CD4-positive, CD25-positive, alpha-beta regulatory T cell (primary cell): ENCODE measurements around the gene GNG12. TPM values are rescaled to one million over a fixed set of nuclear protein-coding genes. Genes with fewer than 3 reads are reported as not detected.

Experiments used
- ATAC-seq, 2 donors: fragments of 150-1000 bp; cut with Tn5 transposase; one replicate each; pipeline ENCODE4 v1.10.0; 2021; ENCODE audit warnings: low read depth in 2 of 2, moderate number of reproducible peaks in 2 of 2, moderate library complexity in 1 of 2
- DNase-seq, 3 donors: peaks; one replicate each; pipeline versions ENCODE4 v3.0.0 to v3.0.0-alpha.2; 2012 to 2022; ENCODE audit warnings: mixed read lengths in 1 of 3
- H3K27ac ChIP-seq: one replicate; pipeline ENCODE4 v1.7.0; 2013; ENCODE audit warnings: mild to moderate bottlenecking, low read length; ENCODE audit not compliant: insufficient read depth, poor library complexity, severe bottlenecking
- H3K27me3 ChIP-seq: one replicate; pipeline ENCODE4 v1.7.0; 2013; ENCODE audit warnings: low read length; ENCODE audit not compliant: control insufficient read depth, insufficient read depth
- H3K36me3 ChIP-seq: one replicate; pipeline ENCODE4 v1.7.0; 2013; ENCODE audit warnings: mild to moderate bottlenecking, low read length, moderate library complexity; ENCODE audit not compliant: control insufficient read depth, insufficient read depth
- H3K4me1 ChIP-seq: 2 replicates; pipeline ENCODE4 v1.7.0; 2013; ENCODE audit warnings: mild to moderate bottlenecking, low read length; ENCODE audit not compliant: insufficient read depth, control insufficient read depth, poor library complexity, severe bottlenecking
- H3K4me3 ChIP-seq: one replicate; pipeline ENCODE4 v1.7.0; 2013; ENCODE audit warnings: low read depth, mild to moderate bottlenecking, low read length, moderate library complexity
- H3K9me3 ChIP-seq, 2 experiments: 1 replicate in 1 of 2; 2 replicates in 1 of 2; pipeline ENCODE4 v1.7.0; 2013; ENCODE audit warnings: low read length in 2 of 2, mild to moderate bottlenecking in 1 of 2, moderate library complexity in 1 of 2; ENCODE audit not compliant: control insufficient read depth in 2 of 2
- H3K27ac Mint-ChIP-seq, 3 donors: one replicate each; pipeline ENCODE4 v1.8.0; 2020 to 2022; ENCODE audit warnings: mild to moderate bottlenecking in 3 of 3, mixed read lengths in 3 of 3, moderate library complexity in 2 of 3
- H3K27me3 Mint-ChIP-seq: one replicate; pipeline ENCODE4 v1.8.0; 2022; ENCODE audit warnings: mild to moderate bottlenecking, mixed read lengths
- H3K36me3 Mint-ChIP-seq: one replicate; pipeline ENCODE4 v1.8.0; 2020; ENCODE audit warnings: mixed read lengths
- H3K4me1 Mint-ChIP-seq, 4 donors: one replicate each; pipeline ENCODE4 v1.8.0; 2020 to 2022; ENCODE audit warnings: mixed read lengths in 4 of 4, mild to moderate bottlenecking in 1 of 4
- H3K4me3 Mint-ChIP-seq, 4 donors: one replicate each; pipeline ENCODE4 v1.8.0; 2020 to 2022; ENCODE audit warnings: mild to moderate bottlenecking in 4 of 4, mixed read lengths in 4 of 4, moderate library complexity in 3 of 4
- H3K9me3 Mint-ChIP-seq, 7 donors: one replicate each; pipeline ENCODE4 v1.8.0; 2020 to 2022; ENCODE audit warnings: mixed read lengths in 7 of 7, mild to moderate bottlenecking in 3 of 7, moderate library complexity in 2 of 7
- polyA plus RNA-seq, 4 donors: library from polyadenylated mRNA; unstranded; fragments of 300-500 nt; fragmentation: Illumina TruSeq; gene quantifications; one replicate each; pipeline ENCODE4 v1.2.3, GENCODE V29; 2021
- total RNA-seq: library from RNA; stranded (reverse); gene quantifications from one replicate; pipeline ENCODE4 v1.2.3, GENCODE V29; 2022

Gene GNG12
- total and polyA plus RNA-seq, 5 donors from 2014 or later: not detected

- H3K4me1 ChIP-seq: no peaks in the 10 kb centered on the region
- no peaks in the 10 kb centered on the region for H3K4me1 Mint-ChIP-seq
- no peak overlapping the region for H3K27ac ChIP-seq
- no peaks in the 10 kb centered on the region for H3K9me3 ChIP-seq
- peaks cover 15% of the 10 kb centered on the region for H3K27me3 Mint-ChIP-seq
- no peak overlapping the region for H3K4me3 Mint-ChIP-seq
- no peaks in the 10 kb centered on the region for H3K36me3 Mint-ChIP-seq
- H3K36me3 ChIP-seq: no peaks in the 10 kb centered on the region
- DNase-seq (no peak), ATAC-seq (no peak)
- no peak overlapping the region for H3K27ac Mint-ChIP-seq
- H3K9me3 Mint-ChIP-seq: peaks cover 0 to 1% (median 0%) of the 10 kb centered on the region in 7 donors
- no peaks in the 10 kb centered on the region for H3K27me3 ChIP-seq
- no peak overlapping the region for H3K4me3 ChIP-seq
Observed at GRCh38 chr1:67789551-67789950, 43.7 kb downstream of the GNG12 start.

- DNase-seq (no peak), ATAC-seq (no peak)
- H3K9me3 Mint-ChIP-seq: peaks cover 0 to 1% (median 0%) of the 10 kb centered on the region in 7 donors
- H3K27ac Mint-ChIP-seq: no peak overlapping the region
- H3K4me3 Mint-ChIP-seq: no peak overlapping the region
- Histone ChIP-seq H3K27ac (no peak overlapping the region), H3K36me3 (no peaks in the 10 kb centered on the region), H3K9me3 (no peaks in the 10 kb centered on the region), H3K4me3 (no peak overlapping the region), H3K4me1 (no peaks in the 10 kb centered on the region), H3K27me3 (no peaks in the 10 kb centered on the region)
- no peaks in the 10 kb centered on the region for H3K36me3 Mint-ChIP-seq
- H3K27me3 Mint-ChIP-seq: peaks cover 9% of the 10 kb centered on the region
- no peaks in the 10 kb centered on the region for H3K4me1 Mint-ChIP-seq
Observed at GRCh38 chr1:67788904-67789303, 44.4 kb downstream of the GNG12 start.

DNA sequence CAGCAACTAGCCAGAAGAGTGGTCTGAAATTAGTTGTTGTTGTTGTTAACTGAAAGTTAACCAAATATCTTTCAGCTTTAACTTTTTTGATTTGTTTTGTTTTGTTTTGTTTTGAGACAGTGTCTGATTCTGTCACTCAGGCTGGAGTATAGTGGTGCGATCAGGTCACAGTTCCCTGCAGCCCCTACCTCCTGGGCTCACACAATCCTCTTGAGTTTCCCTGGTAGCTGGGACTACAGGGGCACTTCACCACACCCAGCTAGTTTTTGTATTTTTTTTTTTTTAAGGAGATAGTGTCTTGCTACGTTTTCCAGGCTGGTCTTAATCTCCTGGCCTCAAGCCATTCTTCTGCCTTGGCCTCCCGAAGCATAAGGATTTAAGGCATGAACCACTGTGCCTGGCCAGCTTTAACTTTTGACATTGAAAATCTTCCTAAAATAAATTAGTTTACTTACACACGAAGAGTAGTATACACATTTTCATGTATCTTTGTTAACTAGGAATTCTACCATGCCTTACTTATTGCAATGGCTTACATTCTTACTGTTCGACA, 45.0 kb downstream of the GNG12 start:
- DNase-seq: no peak
- no peaks in the 10 kb centered on the region for H3K9me3 ChIP-seq
- no peaks in the 10 kb centered on the region for H3K27me3 ChIP-seq
- Mint-ChIP-seq H3K27me3 (peaks cover 4% of the 10 kb centered on the region), H3K36me3 (no peaks in the 10 kb centered on the region), H3K27ac (no peak overlapping the region), H3K4me1 (no peaks in the 10 kb centered on the region), H3K9me3 (peaks cover 0 to 1% (median 0%) of the 10 kb centered on the region in 7 donors), H3K4me3 (no peak overlapping the region)
- H3K36me3 ChIP-seq: no peaks in the 10 kb centered on the region
- H3K4me1 ChIP-seq: no peaks in the 10 kb centered on the region
- no peak overlapping the region for H3K27ac ChIP-seq
- no peak overlapping the region for H3K4me3 ChIP-seq
- ATAC-seq: no peak

GRCh38 chr1:67787746-67788145, 45.5 kb downstream of the GNG12 start:
- no peaks in the 10 kb centered on the region for H3K9me3 ChIP-seq
- peaks cover 4% of the 10 kb centered on the region for H3K27me3 Mint-ChIP-seq
- H3K4me1 Mint-ChIP-seq: no peaks in the 10 kb centered on the region
- ATAC-seq (no peak), DNase-seq (no peak)
- no peak overlapping the region for H3K4me3 ChIP-seq
- no peaks in the 10 kb centered on the region for H3K4me1 ChIP-seq
- peaks cover 0 to 1% (median 0%) of the 10 kb centered on the region in 7 donors for H3K9me3 Mint-ChIP-seq
- no peaks in the 10 kb centered on the region for H3K27me3 ChIP-seq
- no peaks in the 10 kb centered on the region for H3K36me3 Mint-ChIP-seq
- H3K36me3 ChIP-seq: no peaks in the 10 kb centered on the region
- no peak overlapping the region for H3K27ac Mint-ChIP-seq
- H3K27ac ChIP-seq: no peak overlapping the region
- H3K4me3 Mint-ChIP-seq: no peak overlapping the region

DNA sequence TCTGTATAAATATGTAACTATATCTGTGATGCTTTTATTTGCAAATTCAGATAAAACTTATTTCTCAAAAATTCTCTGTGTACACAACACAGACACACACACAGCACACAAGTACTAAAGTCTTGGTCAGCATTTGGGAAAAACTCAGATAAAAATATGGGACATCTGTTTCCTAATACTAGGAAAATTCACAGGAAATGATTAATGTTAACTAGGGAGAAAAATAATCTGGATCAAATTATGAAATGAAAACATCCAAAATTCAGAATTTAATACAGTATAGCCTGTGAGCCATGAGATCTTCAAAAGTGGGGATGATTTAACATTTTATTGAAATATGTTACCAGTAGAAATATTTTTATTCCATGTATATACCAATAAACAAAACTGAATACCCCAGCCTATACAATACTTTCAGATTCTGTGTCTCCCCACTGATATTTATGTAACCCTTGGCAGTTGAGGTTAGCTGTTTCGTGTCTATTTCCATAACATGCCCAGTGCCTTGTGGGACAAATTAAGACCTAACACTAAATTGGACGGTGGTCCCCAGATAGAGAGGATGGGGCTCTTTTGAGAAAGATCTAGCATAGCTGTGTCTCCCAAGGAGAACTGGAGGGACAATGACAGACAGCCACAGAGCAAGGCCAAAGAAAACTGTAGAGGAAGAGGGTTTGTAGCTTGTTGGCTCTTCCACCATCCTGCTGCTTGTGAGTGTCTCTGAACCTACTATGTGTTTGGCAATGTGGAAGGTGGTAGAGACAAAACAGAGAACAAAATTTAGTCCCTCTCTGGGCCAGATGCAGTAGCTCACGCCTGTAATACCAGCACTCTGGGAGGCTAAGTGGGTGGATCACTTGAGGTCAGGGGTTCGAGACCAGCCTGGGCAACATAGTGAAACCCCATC, 47.2 kb downstream of the GNG12 start:
- Histone ChIP-seq H3K27ac (no peak overlapping the region), H3K9me3 (no peaks in the 10 kb centered on the region), H3K36me3 (no peaks in the 10 kb centered on the region), H3K4me3 (no peak overlapping the region), H3K27me3 (peaks cover 5% of the 10 kb centered on the region), H3K4me1 (no peaks in the 10 kb centered on the region)
- no peaks in the 10 kb centered on the region for H3K36me3 Mint-ChIP-seq
- H3K4me3 Mint-ChIP-seq: no peak overlapping the region
- DNase-seq: no peak
- no peak for ATAC-seq
- H3K27ac Mint-ChIP-seq: peak overlapping the region in 1 of 3 donors; percentile 44
- H3K27me3 Mint-ChIP-seq: peaks cover 16% of the 10 kb centered on the region
- no peaks in the 10 kb centered on the region for H3K4me1 Mint-ChIP-seq
- peaks cover 0 to 2% (median 0%) of the 10 kb centered on the region in 7 donors for H3K9me3 Mint-ChIP-seq

DNA sequence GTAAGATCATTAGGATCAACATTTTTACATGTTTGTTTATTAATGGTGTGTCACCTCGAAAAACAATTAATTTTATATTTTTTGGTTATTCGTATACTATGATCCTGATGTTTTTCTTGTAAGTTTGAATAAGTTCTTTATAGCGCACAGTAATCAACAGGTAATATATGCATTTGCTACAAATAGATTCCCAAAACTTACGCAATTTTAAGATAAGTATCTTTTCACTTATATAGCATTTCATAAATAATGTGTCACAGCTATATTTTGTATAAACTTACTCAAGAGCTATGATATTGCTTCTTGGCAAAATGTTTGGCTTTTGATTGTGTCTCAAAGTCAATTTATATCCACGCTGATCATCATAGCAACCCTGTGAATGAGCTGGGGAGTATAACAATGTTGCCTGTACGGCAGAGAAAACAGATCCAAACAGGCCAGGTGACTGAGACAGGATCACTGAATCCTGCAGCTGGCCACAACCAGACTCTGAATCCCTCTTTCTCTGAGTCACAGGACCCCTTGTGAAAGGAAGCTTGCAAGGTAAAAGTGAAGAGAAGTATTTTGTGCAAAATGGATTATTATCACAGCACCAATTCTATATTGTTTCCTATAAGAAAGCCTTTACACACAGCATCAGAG, 48.6 kb downstream of the GNG12 start:
- Mint-ChIP-seq H3K9me3 (peaks cover 0 to 2% (median 0%) of the 10 kb centered on the region in 7 donors), H3K27me3 (peaks cover 12% of the 10 kb centered on the region), H3K4me1 (no peaks in the 10 kb centered on the region), H3K36me3 (no peaks in the 10 kb centered on the region), H3K27ac (no peak overlapping the region), H3K4me3 (no peak overlapping the region)
- DNase-seq (no peak), ATAC-seq (no peak)
- peaks cover 5% of the 10 kb centered on the region for H3K27me3 ChIP-seq
- no peaks in the 10 kb centered on the region for H3K9me3 ChIP-seq
- H3K36me3 ChIP-seq: no peaks in the 10 kb centered on the region
- H3K27ac ChIP-seq: no peak overlapping the region
- H3K4me3 ChIP-seq: no peak overlapping the region
- H3K4me1 ChIP-seq: no peaks in the 10 kb centered on the region

DNA sequence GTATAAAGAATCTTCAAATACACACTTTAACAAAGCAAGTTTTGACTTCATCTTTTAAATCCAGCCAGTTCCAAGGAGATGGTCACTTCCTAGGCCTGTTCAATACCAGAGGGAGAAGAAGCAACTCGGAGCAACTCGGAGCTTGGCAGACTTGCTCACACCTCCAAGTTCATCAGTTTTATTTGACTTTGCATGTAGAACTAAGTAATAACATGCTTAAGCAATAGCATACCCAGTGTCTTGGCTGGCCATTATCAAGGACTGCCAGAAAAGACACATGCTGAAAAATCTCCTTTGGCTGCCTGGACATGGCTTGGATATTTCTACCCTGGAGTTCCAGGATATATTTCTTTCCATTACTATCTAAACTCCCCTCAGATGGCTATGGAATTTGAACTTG, 52.6 kb downstream of the GNG12 start:
- ATAC-seq (no peak), DNase-seq (no peak)
- Mint-ChIP-seq H3K27ac (no peak overlapping the region), H3K4me3 (no peak overlapping the region), H3K27me3 (peaks cover 14% of the 10 kb centered on the region), H3K36me3 (no peaks in the 10 kb centered on the region), H3K4me1 (no peaks in the 10 kb centered on the region), H3K9me3 (peaks cover 0 to 2% (median 0%) of the 10 kb centered on the region in 7 donors)
- Histone ChIP-seq H3K9me3 (no peaks in the 10 kb centered on the region), H3K36me3 (no peaks in the 10 kb centered on the region), H3K4me3 (no peak overlapping the region), H3K27me3 (peaks cover 10% of the 10 kb centered on the region), H3K4me1 (no peaks in the 10 kb centered on the region), H3K27ac (no peak overlapping the region)
